Stimulated activated naive CD8-positive, alpha-beta T cell treated with anti-CD3 and anti-CD28 coated beads, Interleukin-15, amount 100 ng/mL, for 72 hours (primary cell): ENCODE measurements around the gene VPREB3.

Experiments
- ATAC-seq: fragments of 150-1000 bp; cut with Tn5 transposase; 2 replicates; pipeline ENCODE4 v1.10.0; 2021; ENCODE audit warnings: mild to moderate bottlenecking, moderate library complexity
- DNase-seq, 2 donors: peaks; one replicate each; pipeline ENCODE4 v3.0.0; 2021 to 2022
- H3K27ac Mint-ChIP-seq, 2 donors: one replicate each; pipeline ENCODE4 v1.8.0; 2022; ENCODE audit warnings: mild to moderate bottlenecking in 2 of 2, mixed read lengths in 2 of 2, moderate library complexity in 2 of 2
- H3K27me3 Mint-ChIP-seq: one replicate; pipeline ENCODE4 v1.8.0; 2022; ENCODE audit warnings: mixed read lengths
- H3K4me1 Mint-ChIP-seq: one replicate; pipeline ENCODE4 v1.8.0; 2022; ENCODE audit warnings: mild to moderate bottlenecking, mixed read lengths
- H3K4me3 Mint-ChIP-seq, 2 donors: one replicate each; pipeline ENCODE4 v1.8.0; 2022; ENCODE audit warnings: mild to moderate bottlenecking in 2 of 2, mixed read lengths in 2 of 2, moderate library complexity in 1 of 2
- H3K9me3 Mint-ChIP-seq, 2 donors: one replicate each; pipeline ENCODE4 v1.8.0; 2022; ENCODE audit warnings: mixed read lengths in 2 of 2

The VPREB3 gene

DNA sequence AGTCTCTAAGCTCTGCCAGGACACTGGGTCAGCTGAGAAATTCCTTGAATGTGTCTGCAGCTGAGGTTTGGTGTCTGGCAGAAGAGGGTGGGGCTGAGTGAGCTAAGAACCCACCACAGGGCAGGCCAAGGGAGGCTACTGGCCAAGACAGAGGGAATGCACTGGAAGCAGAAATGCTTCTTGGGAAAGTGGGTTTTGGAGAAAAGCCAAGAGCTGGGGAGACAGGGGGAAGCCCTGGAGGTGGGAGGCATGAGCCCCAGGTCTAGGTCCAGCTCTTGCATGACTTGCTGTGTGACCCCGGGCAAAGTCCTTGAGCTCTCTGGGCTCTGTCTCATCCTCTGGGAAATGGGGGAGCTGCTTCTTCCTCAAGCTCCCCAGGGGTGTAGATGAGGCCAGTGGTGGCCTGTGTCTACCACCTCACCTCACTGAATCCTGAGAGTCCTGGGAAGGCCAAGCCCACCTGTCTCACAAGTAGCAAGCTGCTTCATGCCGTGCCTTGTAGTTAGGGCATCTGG lies 20.8 kb upstream of the VPREB3 start:
- no peak overlapping the region for H3K4me3 Mint-ChIP-seq
- DNase-seq (no peak), ATAC-seq (no peak)
- peaks cover 7% of the 10 kb centered on the region for H3K27me3 Mint-ChIP-seq
- H3K27ac Mint-ChIP-seq = peak overlapping the region in 1 of 2 donors; percentile 69
- peaks cover 24% of the 10 kb centered on the region for H3K4me1 Mint-ChIP-seq
- no peaks in the 10 kb centered on the region for H3K9me3 Mint-ChIP-seq

DNA sequence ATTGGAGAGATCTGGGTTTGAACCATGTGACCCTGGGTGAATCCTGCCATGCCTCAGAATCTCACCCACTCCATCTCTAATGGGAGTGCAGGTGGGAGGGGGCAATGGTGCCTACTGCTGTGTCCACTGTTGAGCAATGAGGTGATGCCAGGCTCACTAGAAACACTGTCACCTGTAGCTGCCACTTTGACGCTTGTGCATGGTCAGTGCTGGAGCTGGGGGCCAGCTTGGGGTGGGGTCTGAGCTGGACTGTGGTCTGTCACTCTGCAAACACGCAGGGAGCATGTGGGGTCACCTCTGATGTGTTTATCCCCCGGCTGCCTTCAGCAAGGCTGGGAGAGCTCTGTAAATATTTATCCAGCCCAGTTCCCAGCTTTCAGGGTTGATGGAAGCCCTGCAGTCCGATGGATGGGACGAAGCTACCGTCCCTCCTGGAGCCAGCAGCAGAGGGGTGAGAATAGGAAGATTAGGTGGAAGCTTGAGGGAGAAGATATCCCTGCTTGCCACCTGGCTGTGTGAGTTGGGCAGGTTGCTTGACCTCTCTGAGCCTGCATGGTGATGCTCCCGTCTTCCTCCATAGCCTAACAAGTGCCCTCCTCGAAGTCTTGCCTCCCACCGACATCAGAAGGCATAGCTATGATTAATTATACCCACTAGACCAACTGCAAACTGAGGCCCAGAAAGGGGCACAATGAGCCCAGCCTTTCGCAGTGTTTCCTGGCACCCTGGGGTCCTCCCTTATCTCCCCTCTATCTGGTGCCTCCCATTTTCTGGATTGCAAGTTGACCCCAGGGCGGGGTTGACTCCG lies 20.1 kb upstream of the VPREB3 start:
- H3K9me3 Mint-ChIP-seq = no peaks in the 10 kb centered on the region
- H3K4me3 Mint-ChIP-seq = no peak overlapping the region
- H3K4me1 Mint-ChIP-seq = peaks cover 29% of the 10 kb centered on the region
- ATAC-seq (no peak), DNase-seq (no peak)
- H3K27me3 Mint-ChIP-seq = peaks cover 7% of the 10 kb centered on the region
- H3K27ac Mint-ChIP-seq = no peak overlapping the region

DNA sequence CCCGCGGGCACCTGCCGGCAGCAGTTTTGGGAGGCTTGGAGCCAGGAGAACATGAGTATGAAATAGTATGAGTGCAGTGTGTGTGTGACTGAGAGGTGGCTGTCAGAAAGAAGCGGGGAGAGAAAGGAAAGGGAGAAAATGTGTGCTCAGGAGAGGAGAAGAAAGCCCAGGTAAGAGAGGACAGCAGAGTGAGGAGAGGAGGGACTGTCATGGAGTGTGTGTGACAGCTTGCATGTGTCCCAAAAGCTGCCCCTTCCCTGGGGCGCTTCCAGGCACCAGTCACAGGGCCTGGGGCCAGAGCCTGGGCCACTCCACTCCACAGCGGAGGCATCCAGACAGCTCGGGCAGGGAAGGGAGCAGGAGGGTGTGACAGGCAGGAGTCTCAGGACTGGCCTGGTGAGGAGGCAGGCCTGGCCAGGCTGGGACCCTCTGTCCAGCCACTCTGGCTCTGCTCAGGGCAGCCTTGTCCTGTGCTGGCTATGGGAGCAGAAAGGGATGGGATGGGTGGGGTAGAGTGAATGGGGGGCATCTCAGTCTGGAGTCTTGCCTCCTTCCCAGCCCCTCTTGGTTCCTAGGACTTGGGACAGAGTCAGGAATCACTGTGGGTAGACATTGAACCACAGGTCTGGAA lies 19.4 kb upstream of the VPREB3 start:
- Mint-ChIP-seq H3K9me3 (no peaks in the 10 kb centered on the region), H3K4me1 (peaks cover 35% of the 10 kb centered on the region), H3K27me3 (peaks cover 7% of the 10 kb centered on the region), H3K27ac (no peak overlapping the region), H3K4me3 (peak overlapping the region; percentile 0 to 46)
- DNase-seq (no peak), ATAC-seq (no peak)

DNA sequence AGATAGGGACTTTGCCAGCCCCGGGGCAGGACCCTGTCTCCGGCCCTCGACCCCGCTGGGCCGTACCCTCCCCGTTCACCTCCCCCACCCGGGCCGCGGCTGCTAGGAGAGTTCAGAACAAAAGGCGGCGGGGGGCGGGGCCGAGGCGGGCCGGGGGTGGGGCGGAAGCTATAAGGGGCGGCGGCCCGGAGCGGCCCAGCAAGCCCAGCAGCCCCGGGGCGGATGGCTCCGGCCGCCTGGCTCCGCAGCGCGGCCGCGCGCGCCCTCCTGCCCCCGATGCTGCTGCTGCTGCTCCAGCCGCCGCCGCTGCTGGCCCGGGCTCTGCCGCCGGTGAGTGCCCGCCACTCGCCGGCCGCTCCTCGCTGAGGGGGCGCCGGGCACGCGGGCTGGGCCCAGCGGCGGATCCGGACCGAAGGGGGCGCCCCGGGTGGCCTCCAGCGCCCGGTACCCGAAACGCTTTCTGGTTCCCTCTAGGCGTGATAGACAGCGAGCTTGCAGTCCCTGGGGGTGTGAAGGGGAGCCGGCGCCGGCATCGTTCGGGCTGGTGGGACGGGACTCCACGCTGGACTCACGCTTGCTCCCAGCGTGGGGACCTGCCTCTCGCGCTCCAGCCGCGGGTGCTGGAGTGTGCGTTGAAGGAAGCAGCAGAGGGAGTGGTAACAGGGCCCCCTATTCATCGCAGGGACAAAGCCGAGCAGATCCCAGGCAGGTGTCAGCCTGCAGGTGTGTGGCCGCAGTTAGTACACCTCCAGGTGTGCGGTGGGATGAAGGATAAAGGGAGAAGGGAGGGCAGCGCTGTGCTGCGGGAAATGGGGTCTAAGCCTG lies 18.6 kb upstream of the VPREB3 start, which contains the start of gene MMP11:
MMP11 (plus strand) TSS at position 201 of the 825 bp plus-strand sequence; CDS start at position 223, 22 bp downstream.
- ATAC-seq (peak; percentile 64), DNase-seq (peak; percentile 32 to 51)
- peaks cover 42% of the 10 kb centered on the region for H3K4me1 Mint-ChIP-seq
- peaks cover 7% of the 10 kb centered on the region for H3K27me3 Mint-ChIP-seq
- H3K4me3 Mint-ChIP-seq = peak within 1 kb of the TSS; percentile 72 to 75
- H3K27ac Mint-ChIP-seq = peak within 1 kb of the TSS in 1 of 2 donors; percentile 20
- H3K9me3 Mint-ChIP-seq = no peaks in the 10 kb centered on the region

DNA sequence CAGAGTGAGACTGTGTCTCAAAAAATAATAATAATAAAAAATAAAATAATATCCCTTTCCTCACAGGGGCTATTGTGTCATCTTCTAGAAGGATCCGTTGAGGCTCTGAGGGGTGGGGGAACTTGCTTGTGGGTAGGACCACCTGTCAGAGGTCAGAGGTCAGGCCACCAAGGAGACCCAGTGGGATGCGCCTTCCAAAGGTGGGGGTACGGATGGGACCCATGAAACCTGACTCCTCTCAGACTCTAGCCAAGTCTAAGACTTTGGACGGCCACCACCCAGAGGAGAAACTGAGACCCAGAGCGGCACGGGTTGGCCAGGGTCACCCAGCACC lies 18.1 kb upstream of the VPREB3 start:
- Mint-ChIP-seq H3K9me3 (no peaks in the 10 kb centered on the region), H3K27me3 (peaks cover 7% of the 10 kb centered on the region), H3K4me1 (peaks cover 43% of the 10 kb centered on the region), H3K27ac (no peak overlapping the region), H3K4me3 (peak overlapping the region; percentile 72 to 75)
- ATAC-seq (no peak), DNase-seq (no peak)

DNA sequence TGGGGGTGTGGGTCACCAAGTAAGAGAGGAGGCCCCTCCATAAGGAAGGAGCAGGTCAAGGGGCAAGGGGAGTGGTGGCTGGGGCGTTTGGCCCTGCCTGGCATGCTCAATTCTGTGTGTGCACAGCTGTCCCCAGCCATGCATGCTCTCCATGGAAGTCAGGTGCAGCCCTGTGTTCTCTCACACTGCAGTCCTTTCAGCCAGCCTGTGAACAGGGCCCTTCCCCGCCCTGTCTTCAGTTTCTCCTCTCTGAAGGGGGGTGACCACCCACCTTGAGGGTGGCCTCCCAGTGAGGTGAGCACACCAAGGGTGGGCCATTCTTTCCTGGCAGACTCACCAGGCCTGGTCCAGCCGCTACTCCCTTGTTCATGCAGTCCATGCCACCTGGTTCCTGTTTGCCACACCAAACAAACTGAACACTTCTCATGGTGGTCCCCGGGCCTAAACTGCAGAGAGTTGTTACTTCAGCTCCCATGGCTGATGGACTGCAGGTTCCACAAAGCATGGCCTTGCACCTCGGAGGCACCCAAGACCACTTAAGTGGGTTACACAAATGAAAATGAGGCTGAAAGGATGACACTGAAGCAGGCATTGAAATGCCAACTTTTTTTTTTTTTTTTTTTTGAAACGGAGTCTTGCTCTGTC lies 15.2 kb upstream of the VPREB3 start:
- no peak overlapping the region for H3K27ac Mint-ChIP-seq
- no peaks in the 10 kb centered on the region for H3K9me3 Mint-ChIP-seq

DNA sequence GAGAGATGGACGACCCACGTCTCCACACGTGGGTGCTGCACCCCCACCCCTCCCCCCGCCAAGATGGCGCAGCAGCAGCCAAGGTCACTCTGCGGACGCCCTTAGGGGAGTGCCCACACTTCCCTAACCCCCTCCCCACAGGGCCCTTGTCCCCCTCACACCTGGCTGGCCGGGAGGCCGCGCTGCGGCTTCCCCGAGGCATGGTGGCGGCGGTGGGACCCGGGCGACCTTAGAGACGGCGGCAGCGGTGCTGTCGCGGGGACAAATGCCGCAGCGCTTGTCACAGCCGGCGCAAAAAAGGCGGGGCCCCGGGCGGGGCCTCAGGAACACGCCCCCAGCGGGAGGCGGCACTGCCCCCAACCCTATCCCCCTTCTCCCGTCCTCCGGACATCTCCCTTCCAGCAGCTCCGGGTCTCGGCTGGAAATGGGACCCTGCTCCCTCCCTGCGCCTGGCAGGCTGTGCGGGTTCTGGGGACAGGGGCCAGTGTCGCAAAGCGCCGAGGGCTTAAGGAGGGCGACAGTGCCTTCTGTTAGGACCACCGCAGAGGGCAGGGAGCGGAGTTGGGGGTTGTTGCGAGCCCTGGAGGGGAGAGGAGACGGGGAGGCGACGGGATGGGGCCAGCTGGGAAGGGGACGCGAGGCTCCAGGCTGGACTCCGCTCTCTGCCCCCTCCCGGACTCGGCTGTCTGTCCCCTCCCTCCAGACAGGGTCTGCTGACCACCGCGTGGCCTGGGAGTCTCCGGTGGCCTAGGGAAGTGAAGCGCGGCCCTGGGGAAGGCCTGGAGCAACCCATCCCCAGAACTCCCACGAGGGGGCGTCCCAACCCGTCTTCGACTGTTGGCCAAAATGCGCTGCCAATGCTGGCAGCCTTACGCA lies 13.7 kb upstream of the VPREB3 start, which contains the start of gene CHCHD10:
CHCHD10 (minus strand) TSS at position 300 of the 876 bp plus-strand sequence; CDS start at position 202, 98 bp downstream.
- H3K4me1 Mint-ChIP-seq = peaks cover 77% of the 10 kb centered on the region
- peak; percentile 80 for DNase-seq
- no peaks in the 10 kb centered on the region for H3K9me3 Mint-ChIP-seq
- peak within 1 kb of the TSS; percentile 88 to 95 for H3K4me3 Mint-ChIP-seq
- peak; percentile 67 for ATAC-seq
- peak within 1 kb of the TSS; percentile 52 to 95 for H3K27ac Mint-ChIP-seq
- peaks cover 2% of the 10 kb centered on the region for H3K27me3 Mint-ChIP-seq

More for the DNA sequence above, 15.2 kb upstream of the VPREB3 start:
- DNase-seq = no peak
- Mint-ChIP-seq H3K4me3 (no peak overlapping the region), H3K27me3 (peaks cover 7% of the 10 kb centered on the region), H3K4me1 (peaks cover 68% of the 10 kb centered on the region)
- ATAC-seq = no peak

DNA sequence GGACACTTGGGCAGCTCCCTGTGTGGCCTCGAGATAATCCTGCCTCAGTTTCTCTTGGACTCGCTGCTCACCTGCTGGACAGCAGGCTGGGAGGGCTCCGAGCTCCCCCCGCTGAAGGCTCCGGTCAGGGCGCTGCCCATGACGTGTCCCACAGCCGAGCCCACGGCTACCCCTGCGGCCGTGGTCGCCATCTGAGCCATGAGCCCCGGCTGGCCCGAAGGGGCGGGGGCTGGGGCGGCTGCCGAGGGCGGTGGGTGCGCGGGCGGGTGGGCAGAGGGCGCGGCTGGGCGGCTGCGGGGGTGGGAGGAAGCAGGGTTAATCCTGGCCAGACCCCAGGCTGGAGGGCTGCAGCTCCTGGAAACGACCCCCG lies 13.1 kb upstream of the VPREB3 start:
- peak overlapping the region in 1 of 2 donors; percentile 95 for H3K27ac Mint-ChIP-seq
- DNase-seq = no peak
- peak; percentile 1 for ATAC-seq
- H3K27me3 Mint-ChIP-seq = no peaks in the 10 kb centered on the region
- H3K4me1 Mint-ChIP-seq = peaks cover 83% of the 10 kb centered on the region
- H3K4me3 Mint-ChIP-seq = peak overlapping the region; percentile 88 to 95
- H3K9me3 Mint-ChIP-seq = no peaks in the 10 kb centered on the region

DNA sequence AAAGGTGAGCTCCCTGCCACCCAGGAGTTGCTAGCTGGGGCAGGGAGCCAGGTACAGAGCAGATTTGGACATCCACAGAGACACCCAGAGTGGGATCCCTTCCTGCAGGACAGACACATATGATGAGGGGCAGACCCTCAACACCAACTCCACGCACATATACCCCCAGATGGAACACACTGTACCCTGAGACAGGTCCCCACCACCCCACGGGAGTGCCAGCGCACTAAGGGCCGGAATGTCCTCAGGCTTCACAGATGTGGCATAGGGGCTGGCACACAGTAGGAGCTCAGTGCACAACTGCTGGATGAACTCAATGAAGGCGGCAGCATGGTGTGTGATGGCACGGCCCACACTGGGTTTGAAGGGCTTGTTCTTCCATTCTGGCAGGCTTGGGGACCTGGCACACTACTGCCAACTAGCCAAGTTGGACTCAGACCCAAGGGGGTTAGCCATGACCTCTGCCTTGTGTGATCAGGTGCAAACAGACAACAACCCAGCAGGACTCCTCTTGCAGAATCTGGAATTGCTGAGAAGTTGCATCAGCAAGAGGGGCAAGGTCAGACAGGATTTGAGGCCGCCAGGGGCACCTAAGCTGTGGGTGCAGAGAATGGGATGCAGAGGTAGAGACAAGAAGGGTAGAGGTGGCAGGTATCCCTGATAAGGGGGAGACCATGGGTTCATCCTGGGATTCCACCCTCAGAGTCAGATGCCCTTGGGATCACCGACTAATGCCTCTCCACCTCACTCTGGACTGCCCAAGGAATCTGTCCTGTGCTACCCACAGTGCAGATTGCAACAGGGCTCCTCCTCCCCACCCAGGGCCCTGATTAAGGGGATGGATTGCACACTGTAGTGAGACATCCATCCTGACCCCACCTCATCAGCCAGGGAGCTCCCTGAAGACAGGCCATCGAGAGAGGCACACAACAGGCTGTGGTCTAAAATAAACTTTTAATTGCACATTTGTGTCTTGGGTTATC lies 11.0 kb upstream of the VPREB3 start:
- no peaks in the 10 kb centered on the region for H3K27me3 Mint-ChIP-seq
- H3K27ac Mint-ChIP-seq = peak overlapping the region; percentile 69 to 87
- H3K9me3 Mint-ChIP-seq = no peaks in the 10 kb centered on the region
- ATAC-seq = no peak
- DNase-seq = no peak
- H3K4me1 Mint-ChIP-seq = peaks cover 65% of the 10 kb centered on the region
- H3K4me3 Mint-ChIP-seq = peak overlapping the region; percentile 64 to 67

DNA sequence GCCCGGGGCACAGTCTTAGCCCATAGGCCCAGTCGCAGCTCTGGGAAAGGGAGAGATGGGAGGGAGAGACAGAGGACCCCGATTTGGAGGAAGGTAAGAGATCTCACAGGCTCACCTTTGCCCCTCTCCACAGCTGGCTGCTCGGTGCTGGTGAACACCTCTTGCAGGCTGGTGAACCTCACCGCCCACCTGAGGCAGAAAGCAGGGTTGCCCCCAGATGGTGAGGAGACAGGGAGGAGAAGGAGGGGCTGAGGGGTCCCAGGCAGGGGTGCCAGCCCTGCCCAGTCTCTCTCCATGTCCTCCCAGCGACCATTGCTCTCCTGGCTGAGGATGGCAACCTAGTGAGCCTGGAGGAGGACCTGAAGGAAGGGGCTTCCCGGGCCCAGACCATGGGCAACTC lies 9.7 kb upstream of the VPREB3 start:
- Mint-ChIP-seq H3K9me3 (no peaks in the 10 kb centered on the region), H3K27me3 (no peaks in the 10 kb centered on the region), H3K27ac (peak overlapping the region in 1 of 2 donors; percentile 84), H3K4me3 (peak overlapping the region; percentile 72 to 84), H3K4me1 (peaks cover 56% of the 10 kb centered on the region)
- DNase-seq (no peak), ATAC-seq (no peak)

DNA sequence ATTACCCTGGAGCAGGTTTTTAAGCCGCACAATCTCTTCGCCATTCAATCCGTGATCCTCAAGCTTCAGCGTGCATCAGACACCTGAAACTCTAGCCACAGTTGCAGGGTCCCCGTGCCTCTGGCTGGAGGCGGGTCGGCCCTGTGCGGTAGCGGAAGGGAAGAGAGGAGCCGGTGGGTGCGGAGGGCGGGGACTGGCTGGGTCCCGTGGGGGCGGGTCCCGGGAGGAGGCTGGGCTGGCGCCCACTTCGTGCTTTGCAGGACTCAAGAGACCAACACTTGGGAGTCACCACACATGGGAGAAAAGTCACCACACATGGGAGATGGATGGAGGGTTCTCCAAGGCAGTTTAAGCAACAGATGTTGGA lies 9.3 kb upstream of the VPREB3 start:
- peak; percentile 36 for ATAC-seq
- peak overlapping the region; percentile 72 to 84 for H3K4me3 Mint-ChIP-seq
- peaks cover 53% of the 10 kb centered on the region for H3K4me1 Mint-ChIP-seq
- no peaks in the 10 kb centered on the region for H3K27me3 Mint-ChIP-seq
- no peaks in the 10 kb centered on the region for H3K9me3 Mint-ChIP-seq
- peak; percentile 46 to 48 for DNase-seq
- H3K27ac Mint-ChIP-seq = peak overlapping the region in 1 of 2 donors; percentile 84

DNA sequence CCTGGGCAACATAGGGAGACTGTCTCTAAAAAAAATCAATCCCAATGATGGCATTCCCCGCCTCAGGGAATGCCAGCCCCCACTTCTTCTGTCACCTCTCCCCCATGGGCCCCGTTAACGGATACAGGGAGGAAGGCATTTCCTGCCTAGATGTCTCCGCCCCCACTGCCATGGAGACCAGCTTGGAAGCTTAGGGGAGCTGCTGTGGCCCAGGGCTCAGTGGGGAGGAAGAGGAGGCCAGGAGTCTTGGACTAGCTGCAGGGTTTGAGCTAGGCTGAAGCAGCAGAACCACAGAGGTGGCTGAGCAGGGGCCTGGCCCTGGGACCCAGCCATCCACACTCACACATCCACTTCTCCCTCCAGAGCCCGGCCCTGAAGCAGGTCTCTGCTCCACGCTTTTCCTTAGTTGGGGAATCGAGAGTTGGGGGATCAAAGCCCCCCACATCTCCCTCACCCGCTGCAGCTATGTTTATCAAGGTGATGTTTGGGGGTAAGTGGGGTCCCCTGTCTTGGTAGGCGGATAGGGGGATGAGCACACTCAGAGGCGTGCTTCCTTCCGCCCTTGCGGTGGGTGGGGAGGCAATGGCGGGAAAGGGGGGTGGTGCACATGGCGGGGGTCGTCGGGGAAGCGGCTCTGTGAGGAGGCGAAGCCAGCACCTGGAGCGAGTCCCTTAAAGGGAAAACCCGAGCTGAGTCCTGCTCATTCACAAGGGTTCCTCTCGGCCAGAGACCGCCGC lies 8.8 kb upstream of the VPREB3 start, which contains the start of gene C22orf15:
C22orf15 (plus strand) TSS at position 149 of the 737 bp plus-strand sequence; CDS start at position 466, 317 bp downstream.
- no peak for DNase-seq
- peak within 1 kb of the TSS; percentile 72 to 84 for H3K4me3 Mint-ChIP-seq
- no peaks in the 10 kb centered on the region for H3K27me3 Mint-ChIP-seq
- peaks cover 48% of the 10 kb centered on the region for H3K4me1 Mint-ChIP-seq
- H3K9me3 Mint-ChIP-seq = no peaks in the 10 kb centered on the region
- ATAC-seq = no peak
- H3K27ac Mint-ChIP-seq = peak within 1 kb of the TSS; percentile 84 to 89

DNA sequence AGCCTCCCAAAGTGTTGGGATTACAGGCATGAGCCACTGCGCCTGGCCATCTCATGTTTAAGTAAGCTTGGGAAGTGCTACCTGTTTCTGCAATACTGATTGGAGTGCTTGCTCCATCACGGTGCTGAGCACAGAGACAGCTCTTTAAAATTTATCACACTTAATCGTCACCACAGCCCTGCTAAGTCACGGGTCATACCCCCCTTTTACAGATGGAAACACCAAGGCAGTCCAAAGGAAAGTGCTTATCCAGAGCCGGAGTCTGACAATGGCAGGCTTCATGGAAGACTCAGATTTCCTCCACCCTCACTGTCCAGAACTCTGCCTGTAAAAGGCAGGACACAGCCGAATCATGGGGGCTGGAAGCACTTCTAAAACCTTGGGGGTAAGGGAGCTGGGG lies 5.8 kb upstream of the VPREB3 start:
- ATAC-seq = no peak
- Mint-ChIP-seq H3K27ac (no peak overlapping the region), H3K4me3 (no peak overlapping the region), H3K27me3 (no peaks in the 10 kb centered on the region), H3K4me1 (peaks cover 33% of the 10 kb centered on the region), H3K9me3 (no peaks in the 10 kb centered on the region)
- no peak for DNase-seq
